Tibial nerve (tissue), 4 donors: Measurements from ENCODE around the gene KRT3. TPM values are rescaled to one million over a fixed set of nuclear protein-coding genes. Genes with fewer than 3 reads are reported as not detected.

Source experiments
- DNase-seq, 2 donors: peaks; one replicate each; pipeline ENCODE4 v3.0.0-alpha.2; 2019; ENCODE audit warnings: low spot score in 2 of 2
- H3K27ac ChIP-seq, 4 donors: fragments of 200-600 bp; sonication (generic) in 3 of 4; one replicate each; pipeline ENCODE4 v1.5.1; 2017 to 2019; ENCODE audit warnings: mild to moderate bottlenecking in 1 of 4
- H3K27me3 ChIP-seq, 2 donors: fragments of 200-600 bp; sonication (generic) in 1 of 2; one replicate each; pipeline versions ENCODE4 v1.5.1 to v1.6.0; 2017 to 2019
- H3K36me3 ChIP-seq, 3 donors: fragments of 200-600 bp; sonication (generic); one replicate each; pipeline ENCODE4 v1.5.1; 2018 to 2019
- H3K4me1 ChIP-seq, 4 donors: fragments of 200-600 bp; sonication (generic) in 3 of 4; one replicate each; pipeline ENCODE4 v1.5.1; 2017 to 2019
- H3K4me3 ChIP-seq, 4 donors: fragments of 200-600 bp; sonication (generic) in 3 of 4; one replicate each; pipeline ENCODE4 v1.5.1; 2017 to 2019; ENCODE audit warnings: mild to moderate bottlenecking in 1 of 4, moderate library complexity in 1 of 4
- H3K9me3 ChIP-seq, 4 donors: fragments of 200-600 bp; sonication (generic) in 3 of 4; one replicate each; pipeline ENCODE4 v1.5.1; 2017 to 2019
- CTCF ChIP-seq, 5 experiments: fragments of 200-600 bp in 3 of 5; fragments of 450-650 bp in 2 of 5; sonication (generic) in 3 of 5; IDR thresholded peaks; one replicate each; pipeline ENCODE4 v1.5.1; 2016 to 2019; ENCODE audit warnings: antibody characterized with exemption in 5 of 5, mild to moderate bottlenecking in 3 of 5, moderate library complexity in 2 of 5
- EP300 ChIP-seq, 2 donors: sonication (generic); formaldehyde crosslinking; IDR thresholded peaks; one replicate each; pipeline ENCODE4 v1.6.1; 2017; ENCODE audit warnings: antibody characterized with exemption in 2 of 2, mild to moderate bottlenecking in 1 of 2
- POLR2A ChIP-seq, 2 donors: fragments of 450-650 bp; IDR thresholded peaks; one replicate each; pipeline ENCODE4 v1.6.1; 2017; ENCODE audit warnings: antibody characterized with exemption in 2 of 2, mild to moderate bottlenecking in 2 of 2, moderate library complexity in 2 of 2
- WGBS, 2 donors: methylation state at CpG; one replicate each; pipeline ENCODE4 v1.1.5; 2018; 5-methylcytosine and 5-hydroxymethylcytosine counted together
- total RNA-seq, 4 donors: library from RNA; depleted of rRNA; stranded (reverse); fragments of >200 nt; gene quantifications; one replicate each; pipeline ENCODE4 v1.1.0, GENCODE V29; 2016

KRT3 gene
- total RNA-seq, 4 donors from 2014 or later = not detected

- Histone ChIP-seq H3K9me3 (no peaks in the 10 kb centered on the region), H3K4me1 (no peaks in the 10 kb centered on the region), H3K36me3 (no peaks in the 10 kb centered on the region), H3K27ac (no peak overlapping the region), H3K27me3 (no peaks in the 10 kb centered on the region), H3K4me3 (no peak overlapping the region)
- no peak for DNase-seq
- TF ChIP-seq CTCF (IDR thresholded peaks at IDR 0.05) (no peak), EP300 (IDR thresholded peaks at IDR 0.05) (no peak), POLR2A (IDR thresholded peaks at IDR 0.05) (no peak)
- WGBS, 2 donors = 90 to 92% methylated on average over 11 of the region's 11 CpGs
Measured at GRCh38 chr12:52826611-52827498, 30.9 kb upstream of the KRT3 start.

GRCh38 chr12:52825961-52826360, 30.0 kb upstream of the KRT3 start:
- no peaks in the 10 kb centered on the region for H3K9me3 ChIP-seq
- H3K4me3 ChIP-seq = no peak overlapping the region
- H3K4me1 ChIP-seq = no peaks in the 10 kb centered on the region
- 81 to 85% methylated on average over 4 of the region's 4 CpGs for WGBS, 2 donors
- no peaks in the 10 kb centered on the region for H3K36me3 ChIP-seq
- no peak for DNase-seq
- TF ChIP-seq CTCF (IDR thresholded peaks at IDR 0.05) = no peak
- no peak for TF ChIP-seq EP300 (IDR thresholded peaks at IDR 0.05)
- TF ChIP-seq POLR2A (IDR thresholded peaks at IDR 0.05) = no peak
- H3K27ac ChIP-seq = no peak overlapping the region
- H3K27me3 ChIP-seq = no peaks in the 10 kb centered on the region

GRCh38 chr12:52824741-52825410, 29.0 kb upstream of the KRT3 start:
- Histone ChIP-seq H3K4me3 (no peak overlapping the region), H3K9me3 (no peaks in the 10 kb centered on the region), H3K27me3 (no peaks in the 10 kb centered on the region), H3K4me1 (no peaks in the 10 kb centered on the region), H3K36me3 (no peaks in the 10 kb centered on the region), H3K27ac (no peak overlapping the region)
- no peak for DNase-seq
- TF ChIP-seq EP300 (IDR thresholded peaks at IDR 0.05) = no peak
- TF ChIP-seq POLR2A (IDR thresholded peaks at IDR 0.05) = no peak
- TF ChIP-seq CTCF (IDR thresholded peaks at IDR 0.05) = no peak
- WGBS, 2 donors = 81 to 83% methylated on average over 4 to 5 of the region's 5 CpGs

GRCh38 chr12:52823761-52824450, 28.0 kb upstream of the KRT3 start:
- Histone ChIP-seq H3K27me3 (no peaks in the 10 kb centered on the region), H3K4me3 (no peak overlapping the region), H3K9me3 (no peaks in the 10 kb centered on the region), H3K4me1 (no peaks in the 10 kb centered on the region), H3K36me3 (no peaks in the 10 kb centered on the region), H3K27ac (no peak overlapping the region)
- DNase-seq = no peak
- TF ChIP-seq CTCF (IDR thresholded peaks at IDR 0.05) (no peak), EP300 (IDR thresholded peaks at IDR 0.05) (no peak), POLR2A (IDR thresholded peaks at IDR 0.05) (no peak)
- 90 to 91% methylated on average over 9 to 15 of the region's 15 CpGs for WGBS, 2 donors
